Brain microvascular endothelial cell (primary cell): ENCODE measurements around the gene MAML2.

Experiments used
- DNase-seq: peaks from one replicate; pipeline ENCODE4 v3.0.0-alpha.2; 2020
- H3K27ac ChIP-seq: fragments of 250-450 bp; sonication (Bioruptor Pico); 2 replicates; pipeline ENCODE4 v1.5.1; 2020; ENCODE audit warnings: mild to moderate bottlenecking, moderate library complexity
- H3K27me3 ChIP-seq: fragments of 250-450 bp; sonication (Bioruptor Pico); replicated peaks from 2 replicates; pipeline ENCODE4 v1.5.1; 2020; ENCODE audit warnings: mild to moderate bottlenecking
- H3K36me3 ChIP-seq: fragments of 250-450 bp; sonication (Bioruptor Pico); replicated peaks from 2 replicates; pipeline ENCODE4 v1.5.1; 2020; ENCODE audit warnings: mild to moderate bottlenecking
- H3K4me3 ChIP-seq: 2 replicates; pipeline ENCODE4 v1.5.1; 2011; ENCODE audit warnings: low read depth, mild to moderate bottlenecking, control low read depth, low read length, moderate library complexity
- CTCF ChIP-seq: IDR thresholded peaks from 2 replicates; pipeline ENCODE4 v1.5.1; 2011; ENCODE audit warnings: low read depth, mild to moderate bottlenecking, moderate library complexity, low read length, control low read depth, inconsistent platforms; ENCODE audit errors: missing control alignments
- in situ Hi-C: cut with HindIII; loops from 2 replicates; pipeline ENCODE4 v1.10.0; 2017; ENCODE audit warnings: low sequenced_read_pairs, low pct_ligation_motif_present

MAML2 gene

DNA sequence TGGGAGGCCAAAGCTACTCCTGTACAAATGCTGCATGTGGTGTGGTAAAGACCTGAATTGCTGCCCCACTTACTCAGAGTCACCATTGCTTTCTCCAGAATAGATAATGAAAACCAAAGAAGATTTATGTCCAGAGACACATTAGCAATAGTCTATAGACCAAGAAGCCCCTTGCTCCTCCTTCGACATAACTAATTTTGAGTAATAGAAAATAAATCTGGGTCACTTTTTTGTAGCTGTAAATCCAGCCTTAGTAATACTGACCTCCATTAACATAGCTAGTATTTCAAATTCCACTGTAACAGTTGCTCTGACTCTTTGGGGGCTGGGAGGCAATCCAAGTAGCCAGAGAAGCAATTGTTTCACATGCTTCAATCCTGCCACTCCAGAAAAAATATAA is 145.9 kb downstream of the MAML2 start:
- no peak for DNase-seq
- in situ Hi-C loops, result no loop called here

GRCh38 chr11:96196181-96196662 is 146.8 kb downstream of the MAML2 start:
- H3K27ac ChIP-seq, result no peak overlapping the region
- no peak for DNase-seq
- no peaks in the 10 kb centered on the region for H3K27me3 ChIP-seq
- in situ Hi-C loops, result no loop called here
- H3K36me3 ChIP-seq, result no peaks in the 10 kb centered on the region
- TF ChIP-seq CTCF, result no peak
- no peak overlapping the region for H3K4me3 ChIP-seq

More for the DNA sequence above, 145.9 kb downstream of the MAML2 start:
- Histone ChIP-seq H3K4me3 (no peak overlapping the region), H3K27me3 (no peaks in the 10 kb centered on the region), H3K36me3 (no peaks in the 10 kb centered on the region), H3K27ac (no peak overlapping the region)
- no peak for TF ChIP-seq CTCF

DNA sequence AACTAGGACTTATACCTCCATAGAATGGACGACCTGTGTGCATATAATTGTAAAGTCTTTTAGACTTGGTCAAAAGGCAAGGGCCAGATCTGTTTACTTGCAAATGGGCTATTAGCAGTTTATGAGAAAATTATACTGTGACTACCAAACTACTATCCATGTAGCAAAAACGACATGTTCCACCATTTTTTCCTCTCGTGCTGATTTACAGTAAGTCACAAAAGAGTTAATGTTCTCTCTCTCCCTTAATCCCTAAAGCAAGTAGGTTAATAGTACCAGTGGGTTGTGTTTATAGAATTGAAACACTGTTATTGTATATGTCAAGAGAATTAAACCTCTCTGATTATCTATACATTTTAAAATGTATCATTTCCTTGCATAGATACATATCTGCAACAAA is 147.3 kb downstream of the MAML2 start:
- no peak overlapping the region for H3K4me3 ChIP-seq
- no peaks in the 10 kb centered on the region for H3K27me3 ChIP-seq
- no peak overlapping the region for H3K27ac ChIP-seq
- TF ChIP-seq CTCF, result no peak
- in situ Hi-C loops, result no loop called here
- no peak for DNase-seq
- H3K36me3 ChIP-seq, result no peaks in the 10 kb centered on the region

- Histone ChIP-seq H3K36me3 (no peaks in the 10 kb centered on the region), H3K27me3 (no peaks in the 10 kb centered on the region), H3K4me3 (no peak overlapping the region), H3K27ac (no peak overlapping the region)
- no peak for TF ChIP-seq CTCF
- no peak for DNase-seq
- in situ Hi-C loops, result no loop called here
Measured at GRCh38 chr11:96194581-96195374, 148.2 kb downstream of the MAML2 start.

DNA sequence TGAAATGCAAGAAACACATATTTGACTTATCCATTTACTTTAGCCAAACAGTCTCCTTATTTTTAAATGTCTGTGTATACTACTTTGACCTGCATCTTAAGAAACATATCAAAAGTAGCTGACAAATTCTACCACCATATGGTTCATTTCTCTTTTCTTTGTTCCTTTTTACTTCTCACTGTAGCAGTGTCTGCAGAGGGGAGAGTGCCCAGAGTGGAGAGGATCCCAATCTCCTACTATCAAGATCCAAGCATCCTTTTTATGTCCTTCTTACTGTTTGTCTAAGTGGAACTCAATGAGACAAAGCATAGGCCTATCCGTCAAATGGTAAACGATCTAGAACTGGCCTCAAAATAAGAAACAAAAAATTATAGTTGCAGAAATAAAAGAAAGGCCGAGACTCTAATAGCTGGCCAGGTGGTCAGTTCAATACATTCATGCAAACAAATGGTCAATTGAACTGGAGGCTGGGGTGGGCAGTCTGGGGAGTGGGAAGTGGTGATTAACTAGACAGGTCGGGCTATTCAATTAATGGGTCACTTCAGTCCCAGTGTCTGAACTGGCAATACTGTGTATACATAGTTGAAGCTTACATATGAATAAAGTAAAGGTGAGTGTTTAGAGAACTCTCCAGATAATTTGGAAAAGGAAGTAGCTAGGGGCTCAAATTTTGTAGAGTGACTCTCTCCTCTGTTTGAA is 149.1 kb downstream of the MAML2 start:
- Histone ChIP-seq H3K27me3 (no peaks in the 10 kb centered on the region), H3K36me3 (no peaks in the 10 kb centered on the region), H3K4me3 (no peak overlapping the region), H3K27ac (no peak overlapping the region)
- DNase-seq, result no peak
- in situ Hi-C loops, result no loop called here
- no peak for TF ChIP-seq CTCF
